GM13977 (cell line): ENCODE measurements around the gene RAB5B.
"Not testable (repeated sequence)": the region's sequence is repeated elsewhere in the genome, so short reads cannot be mapped to it uniquely, and the experiment has no call there.

Experiments
- DNase-seq: peaks from one replicate; pipeline ENCODE4 v3.0.0; 2012; ENCODE audit warnings: low spot score
- CTCF ChIP-seq: IDR thresholded peaks from 2 replicates; pipeline ENCODE4 v1.5.1; 2012; ENCODE audit warnings: mild to moderate bottlenecking, control low read depth; ENCODE audit not compliant: insufficient read depth; ENCODE audit errors: extremely low read depth, missing control alignments
- in situ Hi-C: fragments of 300-500 bp; cut with MboI; formaldehyde crosslinking; loops from one replicate; pipeline ENCODE4 v1.12.0; 2022; ENCODE audit warnings: low sequenced_read_pairs, low pct_unique_long_range_greater_than_20kb, mixed read lengths, inconsistent platforms; ENCODE audit not compliant: unreplicated experiment

The RAB5B gene

GRCh38 chr12:56040963-56041551 lies 67.2 kb downstream of the RAB5B start:
- TF ChIP-seq CTCF, result no peak
- DNase-seq, result no peak
- in situ Hi-C loops, result loop anchor here (25.0 kb wide), 1 partner anchor 304 kb away; the partner anchor contains the start of genes CD63 and GDF11

DNA sequence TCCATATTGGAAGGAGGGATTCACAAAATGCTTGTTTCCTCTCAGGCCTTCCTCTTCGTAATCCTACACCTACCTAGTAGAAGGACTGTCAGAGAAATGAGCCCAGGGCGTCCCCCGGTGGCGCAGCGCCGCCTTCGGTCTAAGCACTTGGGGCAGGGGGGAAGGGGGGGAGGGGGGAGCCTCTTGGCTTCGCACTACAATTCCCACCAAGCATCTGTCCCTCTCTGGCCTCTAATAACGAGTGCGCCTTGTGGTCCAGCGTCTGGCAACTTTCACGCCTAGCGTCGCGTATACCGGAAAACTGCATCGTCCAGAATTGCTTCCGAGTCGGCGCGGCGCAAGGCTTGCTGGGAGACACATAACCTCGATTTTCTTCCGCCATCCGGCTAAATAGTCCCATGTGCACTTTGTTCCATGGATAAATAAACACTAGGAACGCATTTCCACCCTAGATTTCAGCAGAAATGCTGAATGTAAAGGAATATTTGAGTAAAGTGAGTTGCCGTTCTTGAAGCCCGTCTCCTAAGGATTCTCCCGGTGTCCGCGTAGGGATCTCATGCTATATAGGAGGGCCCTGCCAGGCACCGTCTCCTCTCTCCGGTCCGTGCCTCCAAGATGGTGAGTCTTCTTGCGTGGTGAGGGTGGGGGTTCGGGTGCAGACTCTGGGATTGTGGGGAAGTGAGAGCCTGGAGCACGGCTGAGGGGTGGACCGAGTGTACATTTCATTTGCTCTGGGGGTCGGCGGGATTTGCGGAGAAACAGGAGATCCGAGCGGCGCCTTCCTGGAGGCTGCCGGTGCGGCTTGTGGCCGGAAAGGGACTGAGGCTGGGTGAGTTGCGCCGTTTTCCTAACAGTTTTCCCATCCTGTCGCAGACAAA lies 67.9 kb downstream of the RAB5B start, which contains the start of gene RPS26:
Gene RPS26, plus strand, starts transcription at position 367 of the 878 bp plus-strand sequence. Its CDS starts 249 bp downstream, at position 616.
- TF ChIP-seq CTCF, result peak; percentile 78
- DNase-seq, result peak; percentile 86
- in situ Hi-C loops, result loop anchor here (25.0 kb wide), 1 partner anchor 304 kb away; the partner anchor contains the start of genes CD63 and GDF11

GRCh38 chr12:56042430-56042813 lies 68.5 kb downstream of the RAB5B start:
- DNase-seq, result not testable (repeated sequence)
- in situ Hi-C loops, result loop anchor here (25.0 kb wide), 1 partner anchor 305 kb away; the partner anchor contains the start of genes CD63 and GDF11

DNA sequence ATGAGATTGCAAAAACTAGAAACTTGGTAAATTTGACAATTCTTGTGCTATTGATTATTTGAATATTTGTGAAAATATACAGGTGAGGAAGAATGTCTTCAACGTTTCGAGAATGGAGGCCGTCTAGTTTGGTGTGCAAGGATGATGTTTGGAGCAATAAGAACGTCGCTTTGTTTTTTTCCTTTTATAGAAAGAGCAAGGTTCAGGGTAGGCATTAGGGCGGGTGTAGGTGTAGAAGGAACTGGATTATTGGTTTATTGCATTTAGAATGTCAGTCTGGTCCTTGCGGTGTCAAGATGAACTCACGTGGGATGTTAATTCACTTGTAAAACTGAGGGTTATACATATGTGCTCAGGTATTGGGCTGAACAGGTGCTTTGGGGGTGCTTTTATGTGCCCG lies 69.0 kb downstream of the RAB5B start:
- in situ Hi-C loops, result loop anchor here (25.0 kb wide), 1 partner anchor 306 kb away; the partner anchor contains the start of genes CD63 and GDF11
- no peak for TF ChIP-seq CTCF
- no peak for DNase-seq
